Measurements from ENCODE around the gene RNF220. TPM values are rescaled to one million over a fixed set of nuclear protein-coding genes. Genes with fewer than 3 reads are reported as not detected.

RNF220 gene
- total RNA-seq, 1 donor from 2014 or later = 83.7 TPM

DNA sequence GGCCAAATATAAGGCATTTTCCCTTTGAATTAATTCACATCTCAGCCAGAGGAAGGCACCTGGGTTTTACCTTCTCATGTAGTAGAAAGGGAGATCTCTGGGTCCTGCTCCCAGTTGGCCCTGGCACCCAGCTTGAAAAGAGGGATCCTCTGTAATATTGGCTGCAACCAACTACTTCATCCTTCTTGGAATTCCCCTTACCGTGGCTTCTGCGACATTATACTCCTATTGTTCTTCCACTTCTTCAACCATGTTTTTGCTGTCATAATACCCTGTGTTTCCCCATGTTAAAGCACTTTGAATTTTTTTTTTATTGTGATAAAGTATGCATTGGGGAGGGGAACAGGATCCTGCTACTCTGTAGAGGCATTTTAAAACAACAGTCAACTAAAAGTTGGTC is 26.8 kb downstream of the RNF220 start:
- intact Hi-C loops (cut with micrococcal nuclease) = no loop called here

DNA sequence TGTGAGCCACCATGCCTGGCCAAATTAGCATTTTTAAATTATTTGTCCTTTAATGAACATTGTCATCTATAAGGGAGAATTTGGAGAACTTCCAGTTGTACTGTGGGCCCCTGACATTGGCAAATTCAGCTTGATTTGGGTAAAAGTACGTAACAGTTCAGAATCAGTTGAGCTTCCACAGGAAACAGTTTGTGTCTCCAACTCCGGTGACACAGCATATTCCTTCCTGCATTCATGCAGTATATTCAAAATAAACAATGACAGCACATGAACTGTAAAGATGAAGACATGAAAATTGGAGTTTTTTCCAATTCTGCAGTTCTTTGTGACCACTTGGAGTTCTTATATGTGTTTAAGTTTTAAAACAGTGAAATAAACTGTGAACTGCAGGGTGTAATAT is 28.2 kb downstream of the RNF220 start:
- intact Hi-C loops (cut with micrococcal nuclease) = no loop called here

DNA sequence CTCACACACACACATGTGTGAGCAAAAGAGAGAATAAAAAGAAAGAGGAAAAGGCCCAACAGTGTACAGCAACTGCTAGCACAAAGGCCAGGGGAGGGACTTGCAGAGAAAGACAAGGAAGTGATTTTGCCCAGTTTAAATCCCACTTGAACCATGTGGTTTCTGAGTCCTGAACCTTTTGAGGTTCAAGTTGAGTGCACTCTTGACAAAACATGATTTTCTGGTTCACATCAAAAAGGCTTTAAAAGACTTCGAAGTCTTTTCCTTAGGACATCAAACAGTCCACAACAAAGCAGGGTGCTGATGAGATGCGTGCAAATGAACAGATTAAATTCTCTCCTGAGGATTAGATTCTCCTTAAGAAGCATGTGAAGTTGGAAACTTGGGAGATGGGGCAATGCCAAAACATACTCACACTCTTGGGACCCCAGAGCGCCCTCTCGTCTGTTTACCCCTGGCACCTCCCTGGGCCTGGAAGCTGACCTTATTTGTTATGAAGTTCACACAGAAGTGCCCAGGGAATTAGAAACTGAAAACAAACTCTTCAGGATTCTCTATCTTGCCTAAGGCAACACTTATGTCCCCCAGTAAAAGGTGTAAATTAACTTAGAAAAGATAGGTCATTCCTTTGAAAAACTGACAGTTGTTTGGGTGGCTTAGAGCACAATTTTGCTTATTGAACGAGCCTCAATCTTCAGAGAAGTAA is 31.5 kb downstream of the RNF220 start:
- intact Hi-C loops (cut with micrococcal nuclease) = no loop called here

DNA sequence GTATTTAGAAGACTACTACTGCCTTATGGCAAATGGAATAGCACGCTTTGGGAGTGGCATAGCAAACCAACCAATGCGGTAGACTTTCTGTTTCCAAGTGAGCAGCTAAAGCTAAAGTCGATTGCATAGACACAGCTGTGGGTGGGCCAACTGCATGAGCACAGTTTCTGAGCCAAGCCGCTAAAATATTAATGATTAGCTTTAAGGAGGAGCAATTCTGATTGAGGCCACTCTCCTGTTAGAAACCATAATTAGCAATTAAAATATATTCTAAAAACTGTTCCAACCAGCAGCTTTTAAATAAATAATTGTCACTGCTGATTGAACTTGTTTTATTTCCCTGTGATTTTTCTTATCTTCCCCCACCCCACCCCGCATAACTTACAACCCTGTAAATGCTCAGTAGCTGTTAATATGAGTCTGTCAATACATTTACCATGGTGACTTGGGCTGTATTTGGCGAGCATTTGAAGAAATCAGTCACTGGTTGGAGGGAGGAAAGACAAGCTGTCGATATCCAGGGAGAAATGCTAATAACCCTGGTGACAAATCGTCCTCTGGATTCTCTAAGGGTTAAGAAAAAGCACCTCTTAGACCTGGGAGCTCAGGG is 32.2 kb downstream of the RNF220 start:
- intact Hi-C loops (cut with micrococcal nuclease) = no loop called here

DNA sequence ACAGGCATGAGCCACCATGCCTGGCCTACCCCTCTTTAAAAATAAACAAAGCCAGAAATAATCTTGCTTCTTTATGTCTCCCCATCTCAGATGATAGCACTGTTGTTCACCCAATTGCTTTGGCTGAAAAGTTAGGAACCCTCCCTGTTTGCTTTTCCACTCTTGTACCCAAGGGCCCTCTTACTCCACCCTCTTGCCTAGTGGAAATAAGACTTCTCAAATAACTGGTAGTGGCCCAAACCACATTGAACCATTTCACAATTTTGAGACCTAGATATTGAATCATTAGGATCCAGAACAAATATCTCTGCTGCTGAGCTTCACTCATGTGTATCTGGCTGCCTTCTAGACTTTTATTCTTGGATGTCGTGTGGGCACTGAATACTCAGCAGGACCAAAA is 37.7 kb downstream of the RNF220 start:
- intact Hi-C loops (cut with micrococcal nuclease) = no loop called here

DNA sequence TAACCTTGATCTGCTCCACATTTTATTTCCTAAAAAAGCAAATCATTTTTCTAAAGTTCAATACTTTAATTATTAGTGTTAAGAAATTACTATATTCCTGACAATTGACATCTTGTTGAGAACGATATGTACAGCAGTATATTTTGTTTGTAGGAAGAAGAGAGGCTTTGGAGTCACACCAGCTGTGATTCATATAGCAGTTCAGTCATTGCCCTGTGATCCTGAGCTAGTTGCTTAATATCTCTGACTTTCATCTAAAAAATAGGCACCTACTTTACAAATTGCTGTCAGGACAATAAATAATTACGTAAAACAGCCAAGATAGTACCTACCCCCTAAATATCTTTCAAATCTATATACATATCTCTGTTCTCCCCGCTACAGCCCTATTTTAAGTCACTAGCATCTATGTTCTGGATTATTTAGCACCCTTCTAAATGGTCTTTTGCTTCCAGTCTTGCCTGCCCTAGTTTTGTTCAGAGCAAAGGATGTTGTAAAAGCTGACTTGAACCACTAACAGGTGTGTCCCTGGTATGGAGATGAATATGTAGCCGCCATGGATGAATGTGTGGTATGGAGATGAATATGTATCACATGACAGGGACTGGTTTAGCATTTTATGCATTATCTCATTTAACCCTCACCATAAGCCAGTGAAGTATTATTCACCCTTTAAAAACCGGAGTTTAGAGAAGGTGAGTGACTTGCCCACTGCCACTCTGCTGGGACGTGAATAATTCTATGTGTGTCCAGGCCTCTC is 42.2 kb downstream of the RNF220 start:
- intact Hi-C loops (cut with micrococcal nuclease) = no loop called here

DNA sequence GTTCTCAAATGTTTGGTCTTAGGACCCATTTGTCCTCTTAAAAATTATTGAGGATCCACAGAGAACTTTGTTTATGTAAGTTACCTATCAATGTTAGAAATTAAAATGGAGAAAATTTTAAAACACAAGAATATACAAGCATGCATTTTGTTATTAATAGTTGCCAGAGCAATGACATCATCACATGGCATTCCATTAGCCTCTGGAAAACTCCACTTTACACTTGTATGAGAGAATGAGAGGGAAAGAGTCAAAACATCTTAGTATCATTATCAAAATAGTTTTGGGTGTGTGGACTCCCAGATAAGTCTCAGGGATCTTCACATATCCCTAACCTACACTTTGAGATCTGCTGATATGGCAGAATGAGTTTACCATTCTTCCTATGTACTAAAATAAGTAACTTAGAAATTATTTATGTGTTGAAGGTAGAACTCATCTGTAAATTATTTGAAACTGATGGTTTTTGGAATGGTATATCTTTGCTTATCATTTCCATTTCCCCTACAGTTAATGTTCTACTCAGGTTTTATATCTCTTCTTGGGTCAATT is 48.8 kb downstream of the RNF220 start:
- intact Hi-C loops (cut with micrococcal nuclease) = no loop called here

DNA sequence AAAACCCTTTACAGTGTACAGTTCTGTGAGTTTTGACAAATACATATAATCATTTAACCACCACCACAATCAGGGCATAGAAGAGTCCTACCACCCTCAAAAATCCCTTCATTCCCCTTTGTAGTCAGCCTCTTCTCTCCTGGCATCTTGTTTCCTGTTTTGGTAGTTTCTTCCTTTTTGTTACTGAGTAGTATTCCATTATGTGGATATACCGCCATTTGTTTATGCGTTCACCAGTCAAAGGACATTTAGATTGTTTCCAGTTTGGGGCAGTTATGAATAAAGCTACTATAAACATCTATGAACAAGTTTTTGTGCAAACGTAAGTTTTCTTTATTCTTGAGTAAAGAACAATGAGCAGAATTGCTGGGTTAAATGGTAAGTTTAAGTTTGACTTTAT is 49.6 kb downstream of the RNF220 start:
- intact Hi-C loops (cut with micrococcal nuclease) = no loop called here

DNA sequence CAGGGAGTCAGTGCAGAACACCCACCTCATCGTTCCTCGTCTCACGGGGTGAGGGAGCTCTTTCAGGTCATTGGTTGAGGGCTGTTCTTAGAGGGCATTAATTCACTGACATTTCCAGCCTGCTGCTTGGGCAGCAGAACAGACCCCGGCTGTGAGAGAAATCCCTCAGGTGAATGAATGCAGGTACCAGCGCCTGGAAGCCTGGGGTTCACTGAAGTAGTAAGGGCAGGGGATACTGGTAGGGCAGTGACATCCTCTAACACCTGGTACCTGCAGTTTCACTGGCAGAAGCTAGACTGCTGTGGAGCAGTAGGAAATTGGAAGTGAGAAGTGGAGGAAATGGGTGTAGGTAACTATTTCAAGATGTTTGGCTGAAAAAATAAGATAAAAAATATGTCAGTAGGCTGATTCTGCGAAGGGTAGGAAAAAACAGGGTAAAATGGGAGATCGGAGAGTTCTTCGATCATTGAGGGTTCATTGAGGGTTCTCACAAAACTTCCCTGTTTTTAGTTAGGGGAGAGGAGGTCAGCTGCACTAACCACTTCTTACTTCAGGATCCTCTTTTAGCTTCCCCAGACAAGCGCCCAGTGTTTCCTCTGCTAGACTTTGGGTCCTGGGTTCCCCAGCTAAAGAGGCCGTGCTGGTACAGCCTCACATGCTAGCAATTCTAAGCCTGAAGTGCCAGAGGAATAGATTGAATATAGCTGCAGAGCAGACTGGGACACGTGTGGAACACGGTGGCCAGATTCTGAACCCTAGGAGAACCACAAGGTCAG is 55.2 kb downstream of the RNF220 start:
- intact Hi-C loops (cut with micrococcal nuclease) = no loop called here

DNA sequence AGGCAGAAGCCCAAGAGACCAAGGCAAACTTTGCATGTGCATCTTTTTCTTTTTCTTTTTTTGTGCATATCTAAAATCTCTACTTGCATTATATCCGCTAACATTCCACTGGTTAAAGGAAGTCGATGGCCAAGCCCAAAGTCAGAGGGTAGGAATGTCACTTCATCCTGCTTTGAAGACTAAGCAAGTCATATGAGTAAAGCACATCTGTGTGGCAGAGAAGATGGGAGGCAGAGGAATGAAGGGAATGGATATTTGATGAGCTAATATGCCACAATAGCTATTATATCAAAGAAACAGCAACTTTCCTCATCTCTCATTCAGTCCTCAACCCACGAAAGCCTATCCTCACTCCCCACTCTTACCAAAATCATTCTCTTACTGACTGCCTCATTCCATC is 59.3 kb downstream of the RNF220 start:
- intact Hi-C loops (cut with micrococcal nuclease) = no loop called here

DNA sequence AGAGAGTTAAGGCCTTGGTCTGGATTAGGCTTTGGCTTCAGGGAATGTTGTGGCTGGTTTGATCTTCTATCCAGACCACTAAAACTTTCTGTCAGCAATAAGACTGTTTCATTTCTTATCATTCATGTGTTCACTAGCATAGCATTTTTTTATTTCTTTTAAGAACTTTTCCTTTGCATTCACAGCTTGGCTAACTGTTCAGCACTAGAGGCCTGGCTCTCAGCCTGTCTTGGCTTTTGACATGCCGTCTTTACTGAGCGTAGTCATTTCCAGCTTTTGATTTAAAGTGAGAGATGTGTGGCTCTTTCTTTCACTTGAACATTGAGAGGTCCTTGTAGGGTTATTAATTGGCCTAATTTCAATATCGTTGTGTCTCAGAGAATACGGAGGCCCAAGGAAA is 62.5 kb downstream of the RNF220 start:
- intact Hi-C loops (cut with micrococcal nuclease) = no loop called here

DNA sequence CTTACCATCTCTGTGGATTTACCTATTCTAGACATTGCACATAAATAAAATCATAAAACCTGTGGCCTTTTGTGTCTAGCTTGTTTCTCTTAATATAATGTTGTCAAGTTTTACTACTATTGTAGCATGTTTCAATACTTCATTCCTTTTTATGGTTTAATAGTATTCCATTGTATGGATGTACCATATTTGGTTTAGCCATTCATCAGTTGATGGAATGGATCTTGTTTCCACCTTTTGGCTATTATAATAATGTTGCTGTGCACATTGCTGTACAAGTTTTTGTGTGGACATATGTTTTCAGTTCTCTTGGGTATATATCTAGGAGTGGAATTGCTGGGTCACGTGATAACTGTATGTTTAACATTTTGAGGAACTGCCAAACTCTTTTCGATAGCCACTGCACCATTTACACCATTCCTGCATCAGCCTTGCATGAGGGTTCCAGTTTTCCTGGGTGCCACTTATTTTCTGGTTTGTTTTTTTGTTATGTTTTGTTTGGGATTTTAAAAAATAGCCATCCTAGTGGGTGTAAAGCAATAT is 66.9 kb downstream of the RNF220 start:
- intact Hi-C loops (cut with micrococcal nuclease) = no loop called here

DNA sequence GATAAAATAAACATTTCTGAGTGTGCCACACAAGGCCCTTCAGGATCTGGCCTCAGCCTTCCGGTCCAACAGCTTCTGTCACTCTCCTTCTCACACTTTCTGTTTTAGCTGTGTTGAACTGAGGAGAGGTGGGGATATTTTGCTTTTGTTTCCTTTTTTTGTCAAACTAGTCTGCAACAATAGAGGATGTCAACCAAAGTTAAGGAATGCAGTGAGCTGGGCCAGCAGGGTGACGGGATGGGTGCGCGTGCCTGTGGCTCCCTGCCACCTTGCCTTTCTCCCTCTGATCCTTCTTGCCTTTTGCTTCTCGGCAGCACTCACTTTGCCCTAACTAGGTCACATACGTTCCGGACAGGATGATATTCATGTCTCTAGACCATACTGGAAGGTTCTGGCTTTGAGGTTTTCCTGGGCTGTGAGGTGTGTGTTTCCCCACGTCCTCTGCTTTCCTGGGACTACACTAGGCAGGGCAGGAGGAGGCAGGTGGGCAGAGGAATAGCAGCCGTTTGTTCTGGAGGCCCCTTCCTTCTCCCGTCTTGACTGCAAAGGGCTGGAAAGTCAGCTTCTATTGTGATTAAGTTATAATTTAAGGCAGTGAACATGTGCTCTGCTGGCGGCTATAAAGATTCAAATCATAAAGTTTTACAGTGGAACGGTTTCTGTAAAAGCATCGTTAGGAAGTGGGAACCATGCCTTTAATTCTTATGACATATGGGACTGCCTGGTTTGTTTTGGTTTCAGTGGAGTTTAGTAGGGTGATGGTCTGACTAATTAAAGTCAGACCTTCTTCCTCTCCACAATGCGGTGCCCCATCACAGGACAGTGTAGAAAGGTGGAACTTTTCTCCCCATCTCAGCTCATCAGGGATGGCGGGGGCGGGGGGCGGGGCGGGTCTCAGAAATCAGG is 67.8 kb downstream of the RNF220 start:
- intact Hi-C loops (cut with micrococcal nuclease) = no loop called here

DNA sequence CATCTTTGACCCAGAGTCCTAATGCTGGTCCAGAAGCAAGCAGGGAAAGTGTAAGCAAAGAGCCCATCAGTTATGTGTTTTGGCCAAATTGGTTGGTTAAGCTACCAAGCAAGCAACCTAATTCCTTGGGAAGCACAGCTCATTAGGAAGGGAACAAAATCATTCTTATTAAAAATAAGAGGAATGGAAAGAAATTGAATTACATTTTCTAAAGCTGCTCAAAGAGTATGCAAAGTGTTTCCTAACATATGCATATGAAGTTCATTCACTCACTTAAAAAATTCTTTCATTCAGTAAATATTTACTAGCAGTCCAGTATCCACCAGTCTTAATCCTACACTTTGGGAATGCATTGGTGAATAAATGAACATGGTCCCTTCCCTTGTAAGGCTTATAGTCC is 71.8 kb downstream of the RNF220 start:
- intact Hi-C loops (cut with micrococcal nuclease) = no loop called here

DNA sequence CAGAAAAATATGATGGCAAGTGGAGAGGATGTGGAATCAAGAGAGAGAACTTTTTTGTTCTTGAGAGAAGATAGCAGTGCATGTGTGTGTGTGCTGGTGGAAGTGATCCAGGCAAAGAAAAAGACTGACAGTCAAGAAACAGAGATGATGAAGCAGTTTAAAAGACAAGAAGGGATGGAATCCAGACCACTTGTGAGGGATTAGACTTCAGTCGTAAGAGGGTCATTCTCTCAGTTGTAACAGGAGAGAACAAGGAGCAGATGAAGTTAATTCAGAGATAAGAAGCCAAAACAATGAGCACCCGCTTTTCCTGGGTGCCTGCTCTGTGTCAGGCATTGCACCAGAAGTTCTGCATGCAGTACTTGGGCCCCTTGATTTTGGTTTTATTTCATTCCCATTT is 76.6 kb downstream of the RNF220 start:
- intact Hi-C loops (cut with micrococcal nuclease) = no loop called here

DNA sequence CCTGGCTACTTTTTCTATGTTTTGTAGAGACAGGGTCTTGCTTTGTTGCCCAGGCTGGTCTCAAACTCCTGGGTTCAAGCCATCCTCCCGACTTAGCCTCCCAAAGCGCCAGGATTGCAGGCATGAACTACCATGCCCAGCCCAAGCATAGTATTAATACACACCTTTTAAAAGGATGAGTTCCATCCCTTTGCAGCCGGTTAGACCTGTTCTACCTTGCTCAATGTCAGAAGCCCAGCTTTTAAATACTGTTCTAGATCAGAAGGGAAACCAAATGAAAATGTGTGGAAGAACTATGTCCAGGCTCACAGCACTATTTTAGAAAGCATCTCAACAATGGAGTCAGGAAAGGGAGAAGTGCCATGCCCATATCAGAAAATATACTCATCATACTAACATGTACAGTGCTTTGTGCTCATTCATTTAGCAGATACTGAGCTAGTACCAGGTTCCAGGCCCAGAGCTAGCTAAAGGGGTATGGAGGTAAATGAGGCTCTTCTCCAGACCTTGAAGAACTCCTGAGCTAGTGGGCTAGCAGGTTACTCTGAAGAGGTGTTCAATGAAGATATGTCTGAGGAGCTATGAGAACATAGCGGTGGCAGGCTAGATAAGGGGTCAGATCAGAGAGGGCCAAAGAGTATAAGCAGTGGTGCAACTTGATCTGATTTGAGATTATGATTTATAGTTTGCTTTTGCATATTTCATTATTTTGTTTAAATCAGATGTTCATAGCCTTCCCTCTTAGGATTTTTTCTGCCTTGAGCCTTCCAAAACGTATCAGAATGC is 78.2 kb downstream of the RNF220 start:
- intact Hi-C loops (cut with micrococcal nuclease) = no loop called here

DNA sequence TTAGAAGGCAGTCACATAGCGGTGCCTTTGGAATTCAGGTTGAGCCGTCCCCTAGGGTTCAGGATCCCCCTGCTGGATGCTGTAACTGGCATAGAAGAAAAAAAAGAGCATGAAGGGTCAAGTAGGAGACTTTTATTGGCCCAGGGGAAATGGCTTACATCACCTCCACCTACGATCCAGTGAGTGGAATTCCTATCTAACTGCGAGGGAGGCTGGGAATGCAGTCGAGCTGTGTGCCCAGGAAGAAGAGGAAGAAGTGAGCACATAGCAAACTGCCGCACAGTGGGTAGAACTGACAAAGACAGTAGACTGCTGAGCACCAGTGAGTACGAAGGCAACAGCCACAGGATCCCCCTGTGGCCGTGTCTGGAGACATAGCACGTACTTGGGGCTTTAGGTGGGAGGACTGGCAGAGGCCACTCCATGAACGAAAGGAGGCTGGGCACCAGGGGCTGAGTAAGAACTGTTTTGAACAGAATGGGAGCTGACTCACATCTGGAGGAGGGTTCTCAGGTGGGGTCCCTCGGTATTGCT is 79.2 kb downstream of the RNF220 start:
- intact Hi-C loops (cut with micrococcal nuclease) = no loop called here

DNA sequence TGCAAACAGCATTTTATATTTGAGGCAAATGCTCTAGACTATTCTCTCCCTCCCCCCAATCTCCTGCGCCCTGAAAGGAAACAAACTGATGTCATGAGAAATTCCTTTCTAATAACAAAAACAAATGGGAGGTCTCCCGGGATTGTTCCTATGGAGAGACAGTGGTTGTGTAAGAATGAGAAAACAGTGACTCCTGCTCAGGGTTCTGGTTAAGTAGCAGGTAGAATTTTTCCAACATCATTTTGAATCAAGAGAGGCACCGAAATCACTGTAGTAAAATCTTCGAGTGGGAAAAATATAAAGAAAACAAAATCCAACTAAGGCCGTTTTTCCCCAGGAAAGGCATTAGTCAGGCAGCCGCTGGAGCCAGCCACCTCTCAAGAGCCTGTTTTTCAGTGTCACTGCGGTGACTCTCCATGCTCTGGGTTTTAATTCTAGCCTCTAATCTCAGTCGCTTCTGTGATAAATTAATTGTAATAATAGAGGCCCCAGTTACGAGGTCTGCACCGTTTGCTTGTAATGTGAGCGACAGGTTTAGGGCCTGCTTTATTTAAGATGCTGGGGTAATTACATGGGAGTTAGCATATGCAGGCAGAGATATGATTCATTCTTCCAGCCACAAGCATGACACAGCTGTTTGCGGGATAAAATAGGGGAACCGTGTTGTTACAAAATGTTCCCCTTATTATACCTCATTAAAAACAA is 80.3 kb downstream of the RNF220 start:
- intact Hi-C loops (cut with micrococcal nuclease) = no loop called here

Data from T-helper 2 cell treated with Interferon-gamma antibody and Interleukin-4, amounts not matched to agents 100 ng/mL and 5 ng/mL, for 36 hours (primary cell).